Measurements from ENCODE around the gene C2CD2. TPM values are rescaled to one million over a fixed set of nuclear protein-coding genes. Genes with fewer than 3 reads are reported as not detected.
A peak's percentile ranks its signal among the peaks of the same experiment; 100 is the strongest.
"Not testable (repeated sequence)": the region's sequence is repeated elsewhere in the genome, so short reads cannot be mapped to it uniquely, and the experiment has no call there.

Gene C2CD2
- total RNA-seq, 6 donors from 2014 or later = 9.6 to 34.6 (median 22.0) TPM

DNA sequence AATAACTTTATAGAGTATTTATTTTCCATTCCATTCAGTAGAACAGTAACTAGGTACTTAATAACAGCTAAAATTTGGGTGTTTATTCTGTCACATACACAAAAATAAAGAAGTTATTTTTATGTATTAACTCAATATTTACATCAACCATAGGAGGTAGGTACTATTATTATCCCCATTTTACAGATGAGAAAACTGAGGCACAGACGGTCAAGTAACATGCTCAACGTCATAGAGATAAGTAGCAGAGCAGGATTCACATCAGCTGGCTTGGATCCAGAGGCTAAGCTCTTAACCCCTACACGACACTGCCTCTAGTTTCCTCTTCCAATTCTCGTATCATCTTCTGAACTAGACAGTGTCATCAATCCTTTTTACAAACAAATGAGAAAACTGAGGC, 47.1 kb upstream of the C2CD2 start:
- H3K27me3 ChIP-seq = no peaks in the 10 kb centered on the region
- H3K4me1 ChIP-seq = peaks cover 0 to 7% (median 0%) of the 10 kb centered on the region in 4 donors
- no peak overlapping the region for H3K4me3 ChIP-seq
- WGBS, 2 donors = 91 to 96% methylated on average over 4 of the region's 4 CpGs
- TF ChIP-seq POLR2AphosphoS5 (IDR thresholded peaks at IDR 0.05) (no peak), EP300 (IDR thresholded peaks at IDR 0.05) (no peak), POLR2A (IDR thresholded peaks at IDR 0.05) (no peak)
- TF ChIP-seq, protein P1, sequence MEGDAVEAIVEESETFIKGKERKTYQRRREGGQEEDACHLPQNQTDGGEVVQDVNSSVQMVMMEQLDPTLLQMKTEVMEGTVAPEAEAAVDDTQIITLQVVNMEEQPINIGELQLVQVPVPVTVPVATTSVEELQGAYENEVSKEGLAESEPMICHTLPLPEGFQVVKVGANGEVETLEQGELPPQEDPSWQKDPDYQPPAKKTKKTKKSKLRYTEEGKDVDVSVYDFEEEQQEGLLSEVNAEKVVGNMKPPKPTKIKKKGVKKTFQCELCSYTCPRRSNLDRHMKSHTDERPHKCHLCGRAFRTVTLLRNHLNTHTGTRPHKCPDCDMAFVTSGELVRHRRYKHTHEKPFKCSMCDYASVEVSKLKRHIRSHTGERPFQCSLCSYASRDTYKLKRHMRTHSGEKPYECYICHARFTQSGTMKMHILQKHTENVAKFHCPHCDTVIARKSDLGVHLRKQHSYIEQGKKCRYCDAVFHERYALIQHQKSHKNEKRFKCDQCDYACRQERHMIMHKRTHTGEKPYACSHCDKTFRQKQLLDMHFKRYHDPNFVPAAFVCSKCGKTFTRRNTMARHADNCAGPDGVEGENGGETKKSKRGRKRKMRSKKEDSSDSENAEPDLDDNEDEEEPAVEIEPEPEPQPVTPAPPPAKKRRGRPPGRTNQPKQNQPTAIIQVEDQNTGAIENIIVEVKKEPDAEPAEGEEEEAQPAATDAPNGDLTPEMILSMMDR (IDR thresholded peaks at IDR 0.05) = no peak
- H3K27ac ChIP-seq = no peak overlapping the region
- H3K36me3 ChIP-seq = peaks cover 0 to 14% (median 4%) of the 10 kb centered on the region in 4 donors
- no peaks in the 10 kb centered on the region for H3K9me3 ChIP-seq
- DNase-seq = no peak
- ATAC-seq (ENCODE audit: low FRiP score in 2 of 2) = no peak

DNA sequence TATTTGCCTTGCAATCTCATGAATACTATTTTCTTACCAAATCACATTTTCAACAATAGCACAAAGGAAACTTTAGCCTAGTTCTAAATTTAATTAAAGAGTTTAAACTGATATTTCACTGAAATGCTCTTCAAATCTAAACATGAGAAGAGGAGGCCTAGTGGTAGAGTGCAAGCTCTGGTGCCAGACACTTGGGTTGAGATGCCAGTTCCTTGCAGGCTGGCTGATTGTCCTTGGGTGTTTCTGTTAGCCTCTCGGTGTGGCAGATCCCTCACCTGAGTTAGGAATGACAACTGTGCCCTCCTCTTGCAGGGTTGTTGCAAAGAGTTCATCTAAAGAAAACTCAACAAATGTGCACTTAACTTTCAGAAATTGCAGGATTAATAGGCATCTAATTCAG, 43.8 kb upstream of the C2CD2 start:
- ATAC-seq (ENCODE audit: low FRiP score in 2 of 2) = no peak
- H3K4me3 ChIP-seq = no peak overlapping the region
- no peaks in the 10 kb centered on the region for H3K27me3 ChIP-seq
- no peak for DNase-seq
- peaks cover 0 to 7% (median 0%) of the 10 kb centered on the region in 4 donors for H3K4me1 ChIP-seq
- no peaks in the 10 kb centered on the region for H3K9me3 ChIP-seq
- H3K27ac ChIP-seq = no peak overlapping the region
- TF ChIP-seq POLR2A (IDR thresholded peaks at IDR 0.05) (no peak), POLR2AphosphoS5 (IDR thresholded peaks at IDR 0.05) (no peak), EP300 (IDR thresholded peaks at IDR 0.05) (no peak)
- TF ChIP-seq, protein P1 (IDR thresholded peaks at IDR 0.05) = no peak
- 64 to 77% methylated on average over 1 of the region's 1 CpG for WGBS, 2 donors
- peaks cover 0 to 36% (median 14%) of the 10 kb centered on the region in 4 donors for H3K36me3 ChIP-seq

DNA sequence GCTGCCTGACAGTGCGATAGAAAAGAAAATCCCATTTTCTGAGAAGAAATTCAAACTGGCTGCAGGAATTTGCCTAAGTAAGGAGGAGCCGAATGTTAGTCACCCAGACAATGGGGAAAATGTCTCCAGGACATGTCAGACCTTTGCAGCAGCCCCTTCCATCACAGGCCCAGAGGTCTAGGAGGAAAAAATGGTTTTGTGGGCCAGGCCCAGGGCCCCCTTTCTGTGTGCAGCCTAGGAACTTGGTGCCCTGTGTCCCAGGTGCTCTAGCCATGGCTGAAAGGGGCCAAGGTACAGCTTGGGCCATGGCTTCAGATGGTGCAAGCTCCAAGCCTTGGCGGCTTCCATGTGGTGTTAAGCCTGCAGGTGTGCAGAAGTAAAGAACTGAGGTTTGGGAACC, 41.8 kb upstream of the C2CD2 start:
- Histone ChIP-seq H3K4me1 (peaks cover 0 to 7% (median 0%) of the 10 kb centered on the region in 4 donors), H3K9me3 (no peaks in the 10 kb centered on the region), H3K36me3 (peaks cover 0 to 44% (median 31%) of the 10 kb centered on the region in 4 donors), H3K4me3 (no peak overlapping the region), H3K27me3 (no peaks in the 10 kb centered on the region), H3K27ac (no peak overlapping the region)
- ATAC-seq (ENCODE audit: low FRiP score in 2 of 2) = no peak
- no peak for TF ChIP-seq POLR2A (IDR thresholded peaks at IDR 0.05)
- no peak for TF ChIP-seq EP300 (IDR thresholded peaks at IDR 0.05)
- TF ChIP-seq, protein P1 (IDR thresholded peaks at IDR 0.05) = no peak
- TF ChIP-seq POLR2AphosphoS5 (IDR thresholded peaks at IDR 0.05) = no peak
- DNase-seq = no peak
- WGBS, 2 donors = 97% methylated on average over 3 of the region's 3 CpGs

DNA sequence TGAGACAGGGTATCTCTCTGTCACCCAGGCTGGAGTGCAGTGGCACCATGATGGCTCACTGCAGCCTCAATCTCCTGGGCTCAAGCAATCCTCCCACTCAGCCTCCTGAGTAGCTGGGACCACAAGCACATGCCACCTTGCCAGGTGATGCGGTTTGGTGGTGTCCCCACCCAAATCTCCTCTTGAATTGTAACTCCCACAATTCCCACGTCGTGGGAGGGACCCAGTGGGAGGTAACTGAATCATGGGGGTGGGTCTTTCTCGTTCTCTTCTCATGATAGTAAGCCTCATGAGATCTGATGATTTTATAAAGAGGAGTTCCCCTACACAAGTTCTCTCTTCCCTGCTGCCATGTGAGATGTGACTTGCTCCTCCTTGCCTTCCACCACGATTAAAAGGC, 40.8 kb upstream of the C2CD2 start:
- H3K27me3 ChIP-seq; ATAC-seq (ENCODE audit: low FRiP score in 2 of 2); H3K4me3 ChIP-seq; H3K4me1 ChIP-seq; H3K27ac ChIP-seq; H3K9me3 ChIP-seq; DNase-seq: not testable (repeated sequence)
- 90 to 95% methylated on average over 5 of the region's 5 CpGs for WGBS, 2 donors
- H3K36me3 ChIP-seq = peaks cover 0 to 44% (median 31%) of the 10 kb centered on the region in 4 donors

DNA sequence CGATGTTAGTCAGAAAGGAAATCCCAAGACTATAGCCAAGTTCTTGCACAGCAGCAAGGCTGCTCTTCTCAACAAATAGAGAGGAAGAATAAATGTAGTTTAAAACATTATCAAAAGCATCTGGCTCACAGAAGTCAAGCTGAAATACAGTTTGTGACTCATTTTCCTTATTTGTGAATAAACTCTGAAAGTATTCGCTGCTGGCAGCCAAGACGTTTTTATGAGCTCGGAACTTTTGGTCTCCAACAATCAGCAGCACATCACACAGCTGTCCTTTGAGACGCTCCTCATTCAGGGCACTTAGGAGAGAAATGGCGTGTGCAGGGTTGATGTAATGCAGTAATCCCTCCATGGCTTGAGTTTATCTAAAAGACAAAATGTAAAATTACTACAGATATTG, 39.9 kb upstream of the C2CD2 start:
- Histone ChIP-seq H3K27me3 (no peaks in the 10 kb centered on the region), H3K36me3 (peaks cover 0 to 44% (median 31%) of the 10 kb centered on the region in 4 donors), H3K27ac (no peak overlapping the region), H3K4me1 (peaks cover 0 to 7% (median 0%) of the 10 kb centered on the region in 4 donors), H3K4me3 (no peak overlapping the region), H3K9me3 (no peaks in the 10 kb centered on the region)
- TF ChIP-seq POLR2AphosphoS5 (IDR thresholded peaks at IDR 0.05) (no peak), EP300 (IDR thresholded peaks at IDR 0.05) (no peak), POLR2A (IDR thresholded peaks at IDR 0.05) (no peak)
- TF ChIP-seq, protein P1 (IDR thresholded peaks at IDR 0.05) = no peak
- no peak for DNase-seq
- WGBS, 2 donors = 75 to 80% methylated on average over 6 of the region's 6 CpGs
- ATAC-seq (ENCODE audit: low FRiP score in 2 of 2) = peak in 1 of 2 donors; percentile 89
